Mucosa of rectum (tissue), 2 donors: ENCODE measurements around the gene CHST13.

ENCODE experiments used
- H3K27ac ChIP-seq, 2 donors: one replicate each; pipeline ENCODE4 v1.7.0; 2013; ENCODE audit warnings: inconsistent platforms in 2 of 2, low read depth in 2 of 2, low read length in 2 of 2
- H3K27me3 ChIP-seq, 2 donors: one replicate each; pipeline ENCODE4 v1.7.0; 2013; ENCODE audit warnings: low read length in 2 of 2; ENCODE audit not compliant: control insufficient read depth in 2 of 2, insufficient read depth in 2 of 2
- H3K36me3 ChIP-seq, 2 donors: one replicate each; pipeline ENCODE4 v1.7.0; 2013; ENCODE audit warnings: low read length in 2 of 2; ENCODE audit not compliant: control insufficient read depth in 2 of 2, insufficient read depth in 2 of 2
- H3K4me1 ChIP-seq, 2 donors: one replicate each; pipeline ENCODE4 v1.7.0; 2013; ENCODE audit warnings: low read length in 2 of 2, mild to moderate bottlenecking in 1 of 2; ENCODE audit not compliant: control insufficient read depth in 2 of 2, insufficient read depth in 2 of 2
- H3K4me3 ChIP-seq, 2 donors: one replicate each; pipeline ENCODE4 v1.7.0; 2013; ENCODE audit warnings: low read length in 2 of 2
- H3K9ac ChIP-seq, 2 donors: one replicate each; pipeline ENCODE4 v1.7.0; 2013; ENCODE audit warnings: low read length in 2 of 2, low read depth in 1 of 2, mild to moderate bottlenecking in 1 of 2
- H3K9me3 ChIP-seq, 2 donors: one replicate each; pipeline ENCODE4 v1.7.0; 2013; ENCODE audit warnings: low read length in 2 of 2; ENCODE audit not compliant: control insufficient read depth in 2 of 2
- donor health status: healthy.
- donor health status: Normal muscosa, but diverticular disease.

The CHST13 gene

GRCh38 chr3:126539558-126540250, 15.7 kb downstream of the CHST13 start:
- Histone ChIP-seq H3K36me3 (no peaks in the 10 kb centered on the region), H3K4me1 (peaks cover 0 to 3% of the 10 kb centered on the region in 2 donors), H3K9me3 (no peaks in the 10 kb centered on the region), H3K27ac (no peak overlapping the region), H3K9ac (no peak overlapping the region), H3K4me3 (no peak overlapping the region), H3K27me3 (no peaks in the 10 kb centered on the region)

DNA sequence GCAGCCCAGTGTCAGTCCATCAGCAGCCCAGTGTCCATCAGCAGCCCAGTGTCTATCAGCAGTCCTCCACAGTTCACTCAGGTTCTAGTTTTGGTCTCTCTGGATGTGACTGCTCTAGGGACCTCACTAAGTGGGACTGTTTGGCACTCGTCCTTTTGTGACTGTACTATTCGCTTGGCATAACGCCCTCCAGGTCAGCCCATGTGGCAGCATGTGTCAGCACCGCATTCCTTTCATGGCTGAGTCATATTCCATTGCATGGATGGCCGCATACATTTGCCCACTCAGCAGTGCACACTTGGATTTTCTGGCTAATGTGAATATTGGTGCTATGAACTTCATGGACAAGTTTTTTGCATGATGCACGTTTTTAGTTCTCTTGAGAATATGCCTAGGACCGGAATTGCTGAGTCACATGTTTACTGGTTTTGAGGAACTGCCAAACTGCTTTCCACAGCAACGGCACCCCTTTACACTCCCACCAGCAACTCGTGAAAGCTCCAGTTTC, 16.4 kb downstream of the CHST13 start:
- H3K9me3 ChIP-seq = no peaks in the 10 kb centered on the region
- no peak overlapping the region for H3K4me3 ChIP-seq
- no peaks in the 10 kb centered on the region for H3K36me3 ChIP-seq
- H3K27ac ChIP-seq = no peak overlapping the region
- H3K27me3 ChIP-seq = no peaks in the 10 kb centered on the region
- peaks cover 0 to 3% of the 10 kb centered on the region in 2 donors for H3K4me1 ChIP-seq
- no peak overlapping the region for H3K9ac ChIP-seq

DNA sequence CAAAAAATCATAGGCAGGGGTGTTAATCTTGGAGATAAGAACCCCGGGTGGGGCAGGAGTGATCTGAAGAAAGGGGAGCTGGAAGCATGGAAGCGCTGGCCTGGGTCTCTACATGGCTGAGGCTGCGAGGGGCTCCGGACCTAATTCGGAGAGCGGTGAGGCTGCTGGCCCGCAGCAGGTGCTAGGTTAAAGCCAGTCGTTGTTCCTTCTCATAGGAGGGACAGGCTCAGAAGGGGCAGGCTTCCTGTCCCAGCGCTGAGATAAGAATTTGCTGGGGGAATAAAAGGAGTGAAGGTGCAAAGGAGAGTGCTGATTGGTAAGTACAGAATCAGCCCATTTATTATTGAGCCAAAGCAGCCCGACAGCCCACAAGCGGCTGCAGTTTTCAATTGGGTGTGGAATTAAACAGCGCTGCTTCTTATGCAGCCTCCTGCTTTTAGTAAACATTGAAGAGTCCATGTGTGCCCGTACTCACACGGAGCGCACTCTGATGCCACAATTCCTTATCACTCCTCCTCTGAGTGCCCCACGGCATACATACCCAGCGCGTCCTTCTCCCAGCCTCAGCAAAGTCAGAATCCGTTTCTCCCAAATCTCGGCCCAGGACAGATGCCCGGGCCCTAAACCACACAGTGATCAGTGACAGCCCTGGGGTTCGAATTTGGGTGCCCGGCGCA, 17.1 kb downstream of the CHST13 start:
- H3K27ac ChIP-seq = no peak overlapping the region

GRCh38 chr3:126541628-126542339, 17.8 kb downstream of the CHST13 start:
- no peaks in the 10 kb centered on the region for H3K27me3 ChIP-seq
- H3K4me1 ChIP-seq = peaks cover 0 to 3% of the 10 kb centered on the region in 2 donors
- no peaks in the 10 kb centered on the region for H3K9me3 ChIP-seq
- H3K9ac ChIP-seq = no peak overlapping the region
- H3K36me3 ChIP-seq = no peaks in the 10 kb centered on the region
- no peak overlapping the region for H3K27ac ChIP-seq
- no peak overlapping the region for H3K4me3 ChIP-seq

More for the DNA sequence above, 17.1 kb downstream of the CHST13 start:
- Histone ChIP-seq H3K9ac (peak overlapping the region in 1 of 2 donors; percentile 2), H3K36me3 (no peaks in the 10 kb centered on the region), H3K4me1 (peaks cover 0 to 3% of the 10 kb centered on the region in 2 donors), H3K27me3 (no peaks in the 10 kb centered on the region), H3K4me3 (no peak overlapping the region), H3K9me3 (no peaks in the 10 kb centered on the region)

- Histone ChIP-seq H3K27ac (no peak overlapping the region), H3K36me3 (no peaks in the 10 kb centered on the region), H3K9me3 (no peaks in the 10 kb centered on the region), H3K27me3 (no peaks in the 10 kb centered on the region), H3K4me1 (peaks cover 0 to 3% of the 10 kb centered on the region in 2 donors), H3K4me3 (no peak overlapping the region), H3K9ac (no peak overlapping the region)
Measured at GRCh38 chr3:126542340-126543241, 18.6 kb downstream of the CHST13 start.

- Histone ChIP-seq H3K27me3 (no peaks in the 10 kb centered on the region), H3K36me3 (no peaks in the 10 kb centered on the region), H3K4me3 (no peak overlapping the region), H3K9me3 (no peaks in the 10 kb centered on the region), H3K27ac (no peak overlapping the region), H3K4me1 (no peaks in the 10 kb centered on the region), H3K9ac (no peak overlapping the region)
Measured at GRCh38 chr3:126543457-126544061, 19.6 kb downstream of the CHST13 start.

DNA sequence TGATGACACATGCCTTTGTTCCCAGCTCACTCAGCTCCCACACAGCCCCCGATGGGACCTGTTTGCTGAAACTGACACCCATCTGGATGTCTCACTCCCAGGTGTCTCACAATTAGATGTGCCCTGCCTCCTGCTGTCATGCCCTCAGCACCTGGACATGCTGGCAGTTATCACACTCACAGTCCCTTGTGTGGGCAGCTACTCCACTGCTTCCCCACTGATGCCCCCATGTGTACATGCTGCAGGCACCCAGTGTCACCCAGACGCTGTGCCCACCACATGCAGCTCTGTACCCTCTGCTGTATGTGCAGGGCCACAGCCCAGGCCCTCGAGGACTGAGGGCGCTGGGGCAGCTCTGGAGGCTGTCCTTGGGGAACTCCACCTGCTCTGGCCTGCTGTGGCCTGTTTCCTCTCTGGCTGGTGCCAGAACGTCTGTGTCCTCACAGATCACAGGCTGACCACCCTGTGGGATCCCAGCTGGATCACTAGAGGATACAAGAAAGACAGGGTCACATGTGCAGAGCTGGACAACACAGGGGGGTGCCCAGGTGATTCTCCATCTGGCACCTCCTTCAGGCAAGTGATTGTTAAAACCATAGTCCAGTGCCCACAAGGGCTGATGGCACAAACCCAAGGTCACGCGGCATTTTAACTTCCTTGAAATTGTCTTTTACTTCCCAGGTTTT, 20.8 kb downstream of the CHST13 start:
- Histone ChIP-seq H3K36me3 (no peaks in the 10 kb centered on the region), H3K9ac (no peak overlapping the region), H3K9me3 (no peaks in the 10 kb centered on the region), H3K27me3 (no peaks in the 10 kb centered on the region), H3K4me1 (no peaks in the 10 kb centered on the region), H3K27ac (no peak overlapping the region), H3K4me3 (no peak overlapping the region)

GRCh38 chr3:126545544-126545943, 21.6 kb downstream of the CHST13 start:
- Histone ChIP-seq H3K9ac (no peak overlapping the region), H3K27me3 (no peaks in the 10 kb centered on the region), H3K27ac (no peak overlapping the region), H3K36me3 (no peaks in the 10 kb centered on the region), H3K9me3 (no peaks in the 10 kb centered on the region), H3K4me1 (no peaks in the 10 kb centered on the region), H3K4me3 (no peak overlapping the region)

- Histone ChIP-seq H3K9ac (no peak overlapping the region), H3K4me1 (no peaks in the 10 kb centered on the region), H3K4me3 (no peak overlapping the region), H3K27ac (no peak overlapping the region), H3K27me3 (no peaks in the 10 kb centered on the region), H3K9me3 (no peaks in the 10 kb centered on the region), H3K36me3 (no peaks in the 10 kb centered on the region)
Measured at GRCh38 chr3:126546013-126546412, 22.1 kb downstream of the CHST13 start.
